K562 (cell line): Measurements from ENCODE around the gene TMEM200A. TPM values are rescaled to one million over a fixed set of nuclear protein-coding genes. Genes with fewer than 3 reads are reported as not detected.

Source experiments
- ATAC-seq: fragments of 200-7000 bp; cut with Tn5 transposase; 3 replicates; pipeline ENCODE4 v1.9.1; 2020; ENCODE audit warnings: moderate library complexity
- BruUV-seq: library from RNA; stranded (reverse); fragments of 400-500 nt; replicated peaks from 2 replicates; lab custom pipeline; 2021; lab: Mats Ljungman, UMichigan
- CTCF ChIA-PET: fragments of 300-600 bp; formaldehyde crosslinking; extraction: SDS; loops from one replicate; lab custom pipeline; 2021; ENCODE audit warnings: low intra/inter-chr PET ratio; lab: Yijun Ruan, JAX
- POLR2A ChIA-PET: fragments of 300-600, 350-650 bp; sonication (Branson Sonifier 250); formaldehyde crosslinking; extraction: SDS; loops from one replicate; lab custom pipeline; 2021; ENCODE audit warnings: antibody characterized with exemption, inconsistent platforms; lab: Yijun Ruan, JAX
- DNase-seq, 4 experiments: peaks; one replicate each; pipeline versions ENCODE4 v3.0.0 to v3.0.0-alpha.2; 2011 to 2018; ENCODE audit warnings: low spot score in 3 of 4, mixed read lengths in 3 of 4; ENCODE audit errors: extremely low read depth in 1 of 4
- FAIRE-seq: peaks from 2 replicates; lab custom pipeline; 2011; peaks lifted over from hg19 to GRCh38; lab: Jason Lieb, UNC
- H2AFZ ChIP-seq: 2 replicates; pipeline ENCODE4 v1.6.0; 2011; ENCODE audit warnings: low read depth, low read length, control low read depth, inconsistent platforms
- H3K27ac ChIP-seq: fragments of 200-600 bp; 3 replicates; pipeline ENCODE4 v1.8.0; 2011; ENCODE audit warnings: low read depth, mild to moderate bottlenecking, control low read depth, inconsistent platforms, low read length, moderate library complexity, mixed read lengths; ENCODE audit errors: extremely low read depth
- H3K27me3 ChIP-seq, 2 experiments: fragments of 300-600 bp in 1 of 2; 2 replicates in 1 of 2; 3 replicates in 1 of 2; pipeline versions ENCODE4 v1.6.0 to v1.8.0; 2011; ENCODE audit warnings: inconsistent platforms in 2 of 2, low read length in 2 of 2, mild to moderate bottlenecking in 1 of 2, mixed read lengths in 1 of 2, moderate library complexity in 1 of 2; ENCODE audit not compliant: control insufficient read depth in 2 of 2, insufficient read depth in 2 of 2
- H3K36me3 ChIP-seq: fragments of 300-600 bp; 3 replicates; pipeline ENCODE4 v1.8.0; 2011; ENCODE audit warnings: mild to moderate bottlenecking, low read length, inconsistent platforms; ENCODE audit not compliant: control insufficient read depth, insufficient read depth
- H3K4me1 ChIP-seq, 2 experiments: fragments of 200-600 bp in 1 of 2; replicated peaks in 1 of 2; 2 replicates in 1 of 2; 3 replicates in 1 of 2; pipeline versions ENCODE4 v1.5.1 to v1.8.0; 2011; ENCODE audit warnings: inconsistent platforms in 2 of 2, low read length in 2 of 2, mild to moderate bottlenecking in 1 of 2, mixed read lengths in 1 of 2, moderate library complexity in 1 of 2; ENCODE audit not compliant: control insufficient read depth in 2 of 2, insufficient read depth in 2 of 2
- H3K4me2 ChIP-seq: 2 replicates; pipeline ENCODE4 v1.6.1; 2011; ENCODE audit warnings: low read length, control low read depth, inconsistent platforms, mixed read lengths; ENCODE audit not compliant: insufficient read depth
- H3K4me3 ChIP-seq: fragments of 200-600 bp; sonication (generic), shearing (Covaris generic); 2 replicates; pipeline ENCODE4 v1.5.1; 2016; ENCODE audit warnings: control low read depth, inconsistent platforms
- H3K79me2 ChIP-seq: fragments of 200-600 bp; 3 replicates; pipeline ENCODE4 v1.8.0; 2011; ENCODE audit warnings: low read length, inconsistent platforms; ENCODE audit not compliant: control insufficient read depth, insufficient read depth
- H3K9ac ChIP-seq, 2 experiments: 2 replicates each; pipeline versions ENCODE4 v1.6.0 to v1.6.1; 2011; ENCODE audit warnings: low read depth in 2 of 2, low read length in 2 of 2, control low read depth in 1 of 2, inconsistent platforms in 1 of 2, mild to moderate bottlenecking in 1 of 2, mixed read lengths in 1 of 2; ENCODE audit not compliant: insufficient read depth in 1 of 2
- H3K9me1 ChIP-seq: one replicate; pipeline ENCODE4 v1.6.0; 2011; ENCODE audit warnings: inconsistent platforms, mild to moderate bottlenecking, low read length, moderate library complexity; ENCODE audit not compliant: control insufficient read depth, insufficient read depth
- H3K9me3 ChIP-seq: replicated peaks from 2 replicates; pipeline ENCODE4 v1.5.1; 2011; ENCODE audit warnings: low read depth, low read length, inconsistent platforms; ENCODE audit not compliant: control insufficient read depth, insufficient read depth
- H4K20me1 ChIP-seq: replicated peaks from 2 replicates; pipeline ENCODE4 v1.6.1; 2011; ENCODE audit warnings: low read length, inconsistent platforms, mixed read lengths; ENCODE audit not compliant: control insufficient read depth, insufficient read depth
- CBX3 ChIP-seq, 2 experiments: IDR thresholded peaks; 1 replicate in 1 of 2; 2 replicates in 1 of 2; pipeline ENCODE4 v1.6.1; 2012; ENCODE audit warnings: inconsistent platforms in 2 of 2, low read length in 2 of 2, borderline replicate concordance in 1 of 2, control low read depth in 1 of 2
- COPS2 ChIP-seq: fragments of 450-650 bp; conservative IDR thresholded peaks from 2 replicates; pipeline ENCODE4 v1.6.1; 2016; ENCODE audit warnings: mild to moderate bottlenecking, moderate library complexity
- FOXM1 ChIP-seq, 2 experiments: fragments of 450-650 bp in 1 of 2; sonication (generic) in 1 of 2; formaldehyde crosslinking in 1 of 2; IDR thresholded peaks; 2 replicates each; pipeline versions ENCODE4 v1.6.1 to v1.9.0; 2017 to 2022; ENCODE audit warnings: low read depth in 2 of 2, mild to moderate bottlenecking in 2 of 2, missing genetic modification reagents in 1 of 2, moderate library complexity in 1 of 2
- GATA2 ChIP-seq: sonication (generic); formaldehyde crosslinking; IDR thresholded peaks from 2 replicates; pipeline ENCODE4 v1.4.0; 2020; ENCODE audit warnings: mild to moderate bottlenecking, missing genetic modification reagents
- SMARCB1 ChIP-seq: IDR thresholded peaks from 2 replicates; pipeline ENCODE4 v1.6.1; 2011; ENCODE audit warnings: improper control_type of control experiment, low read depth; ENCODE audit not compliant: insufficient read length
- TRIM24 ChIP-seq, 2 experiments: fragments of 450-650 bp; IDR thresholded peaks; 2 replicates each; pipeline ENCODE4 v1.6.1; 2016
- ZC3H4 ChIP-seq: sonication (generic); formaldehyde crosslinking; IDR thresholded peaks from 2 replicates; pipeline ENCODE4 v1.9.0; 2021; ENCODE audit warnings: missing genetic modification reagents, borderline replicate concordance
- ZNF354B ChIP-seq: fragments of 250-450 bp; sonication (Bioruptor Pico); IDR thresholded peaks from 2 replicates; pipeline ENCODE4 v1.4.0; 2020
- ZNF507 ChIP-seq: conservative IDR thresholded peaks from 2 replicates; pipeline ENCODE4 v1.6.1; 2017; ENCODE audit warnings: missing genetic modification characterization, missing compliant biosample characterization
- WGBS: fragments of 100-300 bp; shearing (Covaris generic); methylation state at CpG from one replicate; pipeline ENCODE4 v1.1.6; 2016; ENCODE audit warnings: low coverage, mixed read lengths; ENCODE audit not compliant: insufficient coverage; ENCODE audit errors: missing lambda C conversion rate; 5-methylcytosine and 5-hydroxymethylcytosine counted together
- in situ Hi-C: fragments of 300-500 bp; cut with MboI; formaldehyde crosslinking; loops from 4 replicates; pipeline ENCODE4 v1.15.0; 2018; ENCODE audit warnings: inconsistent platforms, mixed read lengths
- intact Hi-C: fragments of 100-400 bp; cut with micrococcal nuclease; formaldehyde crosslinking; loops from 2 replicates; pipeline ENCODE4 v1.14.2; 2022
- polyA plus RNA-seq, 8 experiments: library from polyadenylated mRNA; depleted of rRNA in 4 of 8; stranded (reverse) in 5 of 8; unstranded in 3 of 8; fragments of >200 nt; fragmentation: Nextera tagmentation in 2 of 8; fragmentation: Illumina TruSeq in 1 of 8; extraction: Ambion mirVana in 2 of 8; extraction: Trizol in 1 of 8; gene quantifications; 2 replicates each; pipeline versions ENCODE4 v1.2.1 to v1.2.3, GENCODE V29; 2011 to 2014; ENCODE audit warnings: inconsistent platforms in 1 of 8, missing spikeins in 1 of 8
- total RNA-seq, 7 experiments: library from RNA; depleted of rRNA in 6 of 7; stranded (reverse); fragments of >200 nt in 6 of 7; fragmentation: Illumina TruSeq in 2 of 7; extraction: Trizol in 2 of 7; gene quantifications; 2 replicates each; pipeline versions ENCODE4 v1.2.1 to v1.2.3, GENCODE V29; 2011 to 2021; ENCODE audit warnings: low replicate concordance in 1 of 7
- TF ChIP-seq, protein P1 (sequence below): fragments of 450-650 bp; IDR thresholded peaks from 2 replicates; pipeline ENCODE4 v1.6.1; 2016; ENCODE audit warnings: low read depth
- TF ChIP-seq, protein P2 (sequence below): fragments of 150-350 bp; conservative IDR thresholded peaks from 2 replicates; pipeline ENCODE4 v1.6.1; 2014; ENCODE audit warnings: low read length

Gene TMEM200A
- total and polyA plus RNA-seq, 9 of the 15 experiments (the other 6 are each of a cell fraction or from before 2014, with no cell fraction given) = 0.04 TPM; not detected in 8

DNA sequence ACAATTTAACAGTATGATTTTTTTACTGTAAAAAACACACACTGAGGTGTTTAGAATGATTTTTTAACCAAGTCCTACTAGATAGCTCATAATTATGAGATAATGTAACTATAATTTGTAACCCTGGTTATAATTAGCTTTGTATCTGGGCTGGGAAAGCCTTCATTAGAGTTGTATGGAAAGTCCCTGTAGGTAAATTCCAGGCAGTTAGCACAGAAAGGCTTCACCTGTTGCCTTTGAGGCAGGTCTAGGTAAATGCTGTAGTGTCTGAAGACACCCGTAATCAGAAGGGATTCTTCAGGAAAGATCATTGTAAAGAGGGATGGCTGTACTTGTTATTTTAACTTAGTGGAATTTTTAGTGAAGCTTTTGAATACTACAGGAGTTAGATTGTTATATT, 1.9 kb downstream of the TMEM200A start:
- no peaks in the 10 kb centered on the region for H4K20me1 ChIP-seq
- no peaks in the 10 kb centered on the region for H3K9me1 ChIP-seq
- no peaks in the 10 kb centered on the region for H3K36me3 ChIP-seq
- H2AFZ ChIP-seq = no peak overlapping the region
- FAIRE-seq = no peak
- ATAC-seq = no peak
- no peak overlapping the region for H3K4me2 ChIP-seq
- no peaks in the 10 kb centered on the region for H3K9me3 ChIP-seq
- H3K4me1 ChIP-seq = peaks cover 0 to 17% of the 10 kb centered on the region in 2 experiments; a peak in 2 of 5 replicates
- no peak overlapping the region for H3K27ac ChIP-seq
- intact Hi-C loops (no loop called here), in situ Hi-C loops (no loop called here)
- H3K79me2 ChIP-seq = no peaks in the 10 kb centered on the region
- H3K9ac ChIP-seq = no peak overlapping the region
- H3K27me3 ChIP-seq = peaks cover 0 to 12% of the 10 kb centered on the region in 2 experiments; a peak in 4 of 5 replicates
- no peak overlapping the region for H3K4me3 ChIP-seq
- ChIA-PET POLR2A (no interaction called here), CTCF (no interaction called here)
- no peak for DNase-seq
- no TSS peak for BruUV-seq
- WGBS = 0% methylated on average over 1 of the region's 1 CpG
- TF ChIP-seq, protein P1, sequence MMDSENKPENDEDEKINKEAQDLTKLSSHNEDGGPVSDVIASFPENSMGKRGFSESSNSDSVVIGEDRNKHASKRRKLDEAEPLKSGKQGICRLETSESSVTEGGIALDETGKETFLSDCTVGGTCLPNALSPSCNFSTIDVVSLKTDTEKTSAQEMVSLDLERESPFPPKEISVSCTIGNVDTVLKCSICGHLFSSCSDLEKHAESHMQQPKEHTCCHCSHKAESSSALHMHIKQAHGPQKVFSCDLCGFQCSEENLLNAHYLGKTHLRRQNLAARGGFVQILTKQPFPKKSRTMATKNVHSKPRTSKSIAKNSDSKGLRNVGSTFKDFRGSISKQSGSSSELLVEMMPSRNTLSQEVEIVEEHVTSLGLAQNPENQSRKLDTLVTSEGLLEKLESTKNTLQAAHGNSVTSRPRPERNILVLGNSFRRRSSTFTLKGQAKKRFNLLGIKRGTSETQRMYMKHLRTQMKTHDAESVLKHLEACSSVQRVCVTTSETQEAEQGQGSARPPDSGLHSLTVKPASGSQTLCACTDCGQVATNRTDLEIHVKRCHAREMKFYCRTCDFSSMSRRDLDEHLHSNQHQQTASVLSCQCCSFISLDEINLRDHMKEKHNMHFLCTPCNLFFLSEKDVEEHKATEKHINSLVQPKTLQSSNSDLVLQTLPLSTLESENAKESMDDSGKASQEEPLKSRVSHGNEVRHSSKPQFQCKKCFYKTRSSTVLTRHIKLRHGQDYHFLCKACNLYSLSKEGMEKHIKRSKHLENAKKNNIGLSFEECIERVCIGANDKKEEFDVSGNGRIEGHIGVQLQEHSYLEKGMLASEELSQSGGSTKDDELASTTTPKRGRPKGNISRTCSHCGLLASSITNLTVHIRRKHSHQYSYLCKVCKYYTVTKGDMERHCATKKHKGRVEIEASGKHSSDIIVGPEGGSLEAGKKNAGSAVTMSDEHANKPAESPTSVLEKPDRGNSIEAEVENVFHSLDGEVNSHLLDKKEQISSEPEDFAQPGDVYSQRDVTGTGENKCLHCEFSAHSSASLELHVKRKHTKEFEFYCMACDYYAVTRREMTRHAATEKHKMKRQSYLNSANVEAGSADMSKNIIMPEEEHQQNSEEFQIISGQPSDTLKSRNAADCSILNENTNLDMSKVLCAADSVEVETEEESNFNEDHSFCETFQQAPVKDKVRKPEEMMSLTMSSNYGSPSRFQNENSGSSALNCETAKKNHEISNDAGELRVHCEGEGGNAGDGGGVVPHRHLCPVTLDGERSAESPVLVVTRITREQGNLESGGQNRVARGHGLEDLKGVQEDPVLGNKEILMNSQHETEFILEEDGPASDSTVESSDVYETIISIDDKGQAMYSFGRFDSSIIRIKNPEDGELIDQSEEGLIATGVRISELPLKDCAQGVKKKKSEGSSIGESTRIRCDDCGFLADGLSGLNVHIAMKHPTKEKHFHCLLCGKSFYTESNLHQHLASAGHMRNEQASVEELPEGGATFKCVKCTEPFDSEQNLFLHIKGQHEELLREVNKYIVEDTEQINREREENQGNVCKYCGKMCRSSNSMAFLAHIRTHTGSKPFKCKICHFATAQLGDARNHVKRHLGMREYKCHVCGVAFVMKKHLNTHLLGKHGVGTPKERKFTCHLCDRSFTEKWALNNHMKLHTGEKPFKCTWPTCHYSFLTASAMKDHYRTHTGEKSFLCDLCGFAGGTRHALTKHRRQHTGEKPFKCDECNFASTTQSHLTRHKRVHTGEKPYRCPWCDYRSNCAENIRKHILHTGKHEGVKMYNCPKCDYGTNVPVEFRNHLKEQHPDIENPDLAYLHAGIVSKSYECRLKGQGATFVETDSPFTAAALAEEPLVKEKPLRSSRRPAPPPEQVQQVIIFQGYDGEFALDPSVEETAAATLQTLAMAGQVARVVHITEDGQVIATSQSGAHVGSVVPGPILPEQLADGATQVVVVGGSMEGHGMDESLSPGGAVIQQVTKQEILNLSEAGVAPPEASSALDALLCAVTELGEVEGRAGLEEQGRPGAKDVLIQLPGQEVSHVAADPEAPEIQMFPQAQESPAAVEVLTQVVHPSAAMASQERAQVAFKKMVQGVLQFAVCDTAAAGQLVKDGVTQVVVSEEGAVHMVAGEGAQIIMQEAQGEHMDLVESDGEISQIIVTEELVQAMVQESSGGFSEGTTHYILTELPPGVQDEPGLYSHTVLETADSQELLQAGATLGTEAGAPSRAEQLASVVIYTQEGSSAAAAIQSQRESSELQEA = no peak
- TF ChIP-seq GATA2 (CRISPR knock-in tag) (no peak), COPS2 (no peak), ZNF507 (tag) (no peak), CBX3 (IDR thresholded peaks at IDR 0.05; ENCODE audit: borderline replicate concordance in 1 of 2, low read length in 2 of 2) (no peak), FOXM1 (IDR thresholded peaks at IDR 0.05; ENCODE audit: low read depth) (no peak), FOXM1 (CRISPR knock-in tag; IDR thresholded peaks at IDR 0.05; ENCODE audit: low read depth) (no peak), ZNF354B (CRISPR knock-in tag) (no peak), TRIM24 (IDR thresholded peaks at IDR 0.05) (no peak), SMARCB1 (no peak), ZC3H4 (CRISPR knock-in tag) (no peak)
- TF ChIP-seq, protein P2, sequence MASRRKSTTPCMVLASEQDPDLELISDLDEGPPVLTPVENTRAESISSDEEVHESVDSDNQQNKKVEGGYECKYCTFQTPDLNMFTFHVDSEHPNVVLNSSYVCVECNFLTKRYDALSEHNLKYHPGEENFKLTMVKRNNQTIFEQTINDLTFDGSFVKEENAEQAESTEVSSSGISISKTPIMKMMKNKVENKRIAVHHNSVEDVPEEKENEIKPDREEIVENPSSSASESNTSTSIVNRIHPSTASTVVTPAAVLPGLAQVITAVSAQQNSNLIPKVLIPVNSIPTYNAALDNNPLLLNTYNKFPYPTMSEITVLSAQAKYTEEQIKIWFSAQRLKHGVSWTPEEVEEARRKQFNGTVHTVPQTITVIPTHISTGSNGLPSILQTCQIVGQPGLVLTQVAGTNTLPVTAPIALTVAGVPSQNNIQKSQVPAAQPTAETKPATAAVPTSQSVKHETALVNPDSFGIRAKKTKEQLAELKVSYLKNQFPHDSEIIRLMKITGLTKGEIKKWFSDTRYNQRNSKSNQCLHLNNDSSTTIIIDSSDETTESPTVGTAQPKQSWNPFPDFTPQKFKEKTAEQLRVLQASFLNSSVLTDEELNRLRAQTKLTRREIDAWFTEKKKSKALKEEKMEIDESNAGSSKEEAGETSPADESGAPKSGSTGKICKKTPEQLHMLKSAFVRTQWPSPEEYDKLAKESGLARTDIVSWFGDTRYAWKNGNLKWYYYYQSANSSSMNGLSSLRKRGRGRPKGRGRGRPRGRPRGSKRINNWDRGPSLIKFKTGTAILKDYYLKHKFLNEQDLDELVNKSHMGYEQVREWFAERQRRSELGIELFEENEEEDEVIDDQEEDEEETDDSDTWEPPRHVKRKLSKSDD = no peak
